Stimulated activated CD4-positive, alpha-beta T cell treated with anti-CD3 and anti-CD28 coated beads, Interleukin-12 subunit alpha, Interleukin-12 subunit beta, amount 100 ng/mL, for 4 hours (primary cell): Measurements from ENCODE around the gene SLC35G6.
"Not testable (repeated sequence)": the region's sequence is repeated elsewhere in the genome, so short reads cannot be mapped to it uniquely, and the experiment has no call there.

Source experiments
- DNase-seq: peaks from one replicate; pipeline ENCODE4 v3.0.0-alpha.2; 2020

SLC35G6 gene

DNA sequence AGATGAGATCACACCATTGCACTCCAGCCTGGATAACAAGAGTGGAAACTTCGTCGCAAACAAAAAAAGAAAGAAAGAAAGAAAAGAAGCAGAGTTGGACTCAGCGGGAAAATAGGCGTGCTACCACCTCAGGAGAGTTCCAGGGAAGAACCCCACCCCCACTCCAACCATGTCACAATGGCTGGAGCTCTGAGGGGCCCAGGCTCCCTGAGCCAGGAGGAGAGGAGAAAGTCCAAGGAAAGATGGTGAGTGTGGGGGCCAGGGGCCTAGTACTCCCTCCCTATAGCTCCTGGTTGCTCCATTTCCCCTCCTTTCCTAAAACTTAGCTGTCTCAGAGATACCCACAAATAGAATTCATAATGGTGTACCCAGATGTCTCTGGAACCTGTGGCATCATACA lies at the start of gene SLC35G6:
Gene SLC35G6, plus strand, starts transcription at position 172 of the 400 bp plus-strand sequence. Its CDS starts 71 bp downstream, at position 243.
- not testable (repeated sequence) for DNase-seq

DNA sequence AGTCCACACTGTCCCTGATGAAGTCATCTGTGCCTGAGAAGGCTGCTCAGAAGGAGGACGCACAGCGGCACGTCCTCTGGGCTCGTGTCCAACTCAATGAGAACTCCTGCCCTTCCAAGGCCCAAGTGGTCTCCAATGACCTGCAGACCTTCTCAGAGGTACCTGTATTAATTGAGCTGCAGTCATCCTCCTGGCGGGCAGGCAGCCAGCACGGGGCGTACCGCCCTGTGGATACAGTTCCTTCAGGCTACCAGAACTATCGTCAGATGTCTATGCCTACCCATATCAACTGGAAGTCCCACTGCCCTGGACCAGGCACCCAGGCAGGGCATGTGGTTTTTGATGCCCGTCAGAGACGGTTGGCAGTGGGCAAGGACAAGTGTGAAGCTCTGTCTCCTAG lies 49.0 kb upstream of the SLC35G6 start:
- no peak for DNase-seq

DNA sequence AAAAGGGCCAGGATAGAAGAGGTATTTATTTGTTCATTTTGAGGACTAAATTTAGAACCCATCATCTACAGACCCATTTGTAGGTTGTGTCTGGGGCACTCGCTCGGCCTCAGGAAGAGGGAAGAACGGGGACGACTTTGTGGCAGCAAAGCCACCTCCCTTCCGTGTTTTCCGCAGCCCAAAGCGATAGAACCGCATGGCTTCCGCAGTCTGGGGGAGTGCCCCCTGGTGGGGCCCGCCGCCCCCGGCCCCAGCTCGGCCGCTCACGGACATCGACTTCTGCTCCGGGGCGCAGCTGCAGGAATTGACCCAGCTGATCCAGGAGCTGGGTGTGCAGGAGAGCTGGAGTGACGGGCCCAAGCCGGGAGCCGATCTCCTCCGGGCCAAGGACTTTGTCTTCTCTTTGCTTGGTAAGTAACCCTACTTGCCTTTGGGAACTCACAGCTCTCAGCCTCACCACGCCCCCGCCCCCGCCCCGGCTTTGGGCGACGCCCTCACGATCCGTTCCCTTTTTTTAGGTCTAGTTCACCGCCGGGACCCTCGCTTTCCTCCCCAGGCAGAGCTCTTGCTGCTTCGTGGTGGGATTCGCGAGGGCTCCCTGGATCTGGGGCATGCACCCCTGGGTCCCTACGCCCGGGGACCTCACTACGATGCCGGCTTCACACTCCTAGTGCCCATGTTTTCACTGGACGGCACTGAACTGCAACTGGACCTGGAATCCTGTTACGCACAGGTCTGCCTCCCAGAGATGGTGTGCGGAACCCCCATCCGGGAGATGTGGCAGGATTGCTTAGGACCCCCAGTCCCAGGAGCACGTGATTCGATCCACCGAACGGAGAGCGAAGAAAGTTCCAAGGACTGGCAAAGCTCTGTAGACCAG lies 45.3 kb upstream of the SLC35G6 start:
- peak; percentile 49 for DNase-seq

DNA sequence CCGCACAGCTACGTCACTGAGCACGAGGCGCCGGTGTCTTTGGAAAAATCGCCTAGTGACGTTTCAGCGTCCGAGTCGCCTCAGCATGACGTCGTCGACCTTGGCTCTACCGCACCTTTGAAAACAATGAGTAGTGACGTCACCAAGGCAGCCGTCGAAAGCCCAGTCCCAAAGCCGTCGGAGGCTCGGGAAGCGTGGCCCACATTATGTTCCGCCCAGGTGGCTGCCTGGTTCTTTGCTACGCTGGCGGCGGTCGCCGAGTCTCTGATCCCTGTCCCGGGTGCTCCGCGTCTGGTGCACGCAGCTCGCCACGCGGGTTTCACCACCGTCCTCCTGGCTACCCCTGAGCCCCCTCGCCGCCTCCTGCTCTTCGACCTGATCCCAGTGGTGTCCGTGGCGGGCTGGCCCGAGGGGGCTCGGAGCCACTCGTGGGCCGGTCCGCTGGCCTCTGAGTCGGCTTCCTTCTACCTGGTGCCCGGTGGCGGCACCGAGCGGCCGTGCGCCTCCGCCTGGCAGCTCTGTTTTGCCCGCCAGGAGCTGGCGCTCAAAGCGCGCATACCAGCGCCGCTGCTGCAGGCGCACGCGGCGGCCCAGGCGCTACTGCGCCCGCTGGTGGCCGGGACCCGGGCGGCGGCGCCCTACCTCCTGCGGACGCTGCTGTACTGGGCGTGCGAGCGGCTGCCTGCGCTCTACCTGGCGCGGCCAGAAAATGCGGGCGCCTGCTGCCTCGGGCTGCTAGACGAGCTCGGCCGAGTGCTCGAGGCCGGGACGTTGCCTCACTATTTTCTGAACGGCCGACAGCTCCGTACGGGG lies 44.5 kb upstream of the SLC35G6 start:
- peak; percentile 78 for DNase-seq

DNA sequence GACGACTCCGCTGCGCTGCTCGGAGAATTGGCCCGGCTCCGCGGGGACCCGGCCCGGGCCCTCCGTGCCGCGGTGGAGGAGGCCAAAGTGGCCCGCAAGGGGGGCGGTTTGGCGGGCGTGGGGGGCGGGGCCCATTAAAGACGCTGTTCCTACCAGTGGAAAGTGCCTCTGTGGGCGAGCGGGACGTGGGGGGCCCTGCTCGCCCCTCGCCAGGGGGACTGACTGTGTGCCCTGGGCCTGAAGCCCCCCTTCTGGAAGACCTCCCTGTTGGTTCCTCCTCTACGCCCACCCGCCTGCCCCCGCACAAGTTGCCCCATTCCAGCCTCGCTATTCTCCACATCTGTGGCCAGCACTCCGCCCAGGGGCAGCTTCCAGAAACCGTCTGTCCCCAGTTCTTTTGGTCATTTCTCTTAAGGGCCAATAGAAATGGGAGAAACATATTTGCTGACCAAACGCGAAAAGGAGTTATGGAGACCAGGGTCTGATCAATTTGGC lies 43.8 kb upstream of the SLC35G6 start:
- no peak for DNase-seq

DNA sequence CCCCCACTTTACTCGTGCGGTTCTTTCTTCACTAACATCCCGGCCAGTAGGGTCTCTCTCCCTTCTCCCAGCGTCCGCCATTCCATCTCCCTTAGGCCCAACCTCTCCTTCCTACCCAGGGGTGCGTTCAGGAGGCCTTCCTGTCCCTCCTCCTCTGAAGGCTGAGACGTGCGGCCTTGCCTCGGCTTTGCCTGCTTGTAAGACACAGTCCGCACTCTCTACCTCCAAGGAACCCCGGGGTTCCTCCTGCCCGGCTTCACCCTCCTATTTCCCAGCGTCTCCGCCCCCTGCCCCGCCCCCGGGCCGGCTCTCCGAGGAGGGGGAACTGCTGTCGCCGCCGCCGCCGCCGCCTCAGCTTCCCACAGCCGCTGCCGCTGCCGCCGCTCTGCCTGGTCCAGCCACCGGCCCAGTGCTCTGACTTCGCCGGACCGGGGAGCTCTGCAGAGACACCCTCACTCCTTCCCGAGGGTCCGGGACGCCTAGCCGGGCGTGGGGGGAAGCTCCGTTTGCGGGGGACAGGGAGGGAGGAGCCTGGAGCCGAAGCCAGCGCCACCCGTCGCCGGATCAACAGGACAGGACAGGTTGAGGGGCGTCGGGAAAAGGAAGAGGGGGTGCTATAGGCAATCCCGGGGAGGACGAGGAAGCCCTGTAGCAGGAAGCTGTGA lies 43.2 kb upstream of the SLC35G6 start:
- peak; percentile 69 for DNase-seq

DNA sequence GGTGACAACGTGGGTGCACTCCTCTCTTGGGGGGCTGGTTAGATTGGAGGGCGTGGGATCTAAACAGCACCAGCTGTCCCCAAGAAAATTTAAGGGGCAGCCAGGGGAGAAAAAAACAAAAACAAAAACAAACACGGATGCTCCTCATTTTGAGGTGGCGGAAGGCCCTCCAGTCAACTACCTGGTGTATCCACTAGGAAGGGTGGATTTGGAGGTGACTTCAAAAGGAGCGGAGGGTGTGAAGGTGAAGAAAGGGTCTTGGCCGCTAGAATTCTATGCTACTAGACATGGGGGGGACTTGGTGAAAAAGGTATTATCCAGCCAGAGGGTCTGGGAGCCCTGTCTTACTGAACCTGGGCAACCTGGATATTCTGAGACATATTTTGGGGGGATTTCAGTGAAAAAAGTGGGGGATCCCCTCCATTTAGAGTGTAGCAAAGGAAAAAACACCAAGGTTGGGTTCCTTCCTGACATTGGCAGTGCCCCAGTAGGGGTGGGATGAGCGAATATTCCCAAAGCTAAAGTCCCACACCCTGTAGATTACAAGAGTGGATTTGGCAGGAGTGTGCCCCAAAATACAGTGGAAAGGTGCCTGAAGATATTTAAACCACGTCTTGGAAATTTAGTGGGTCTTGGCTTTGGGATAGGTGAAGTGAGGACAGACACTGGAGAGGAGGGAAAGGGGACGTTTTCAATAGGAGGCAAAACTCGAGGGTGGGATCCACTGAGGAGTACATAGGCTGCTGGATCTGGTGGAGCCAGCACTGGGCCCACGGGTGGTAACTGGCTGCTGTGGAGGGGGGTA lies 42.4 kb upstream of the SLC35G6 start:
- no peak for DNase-seq

DNA sequence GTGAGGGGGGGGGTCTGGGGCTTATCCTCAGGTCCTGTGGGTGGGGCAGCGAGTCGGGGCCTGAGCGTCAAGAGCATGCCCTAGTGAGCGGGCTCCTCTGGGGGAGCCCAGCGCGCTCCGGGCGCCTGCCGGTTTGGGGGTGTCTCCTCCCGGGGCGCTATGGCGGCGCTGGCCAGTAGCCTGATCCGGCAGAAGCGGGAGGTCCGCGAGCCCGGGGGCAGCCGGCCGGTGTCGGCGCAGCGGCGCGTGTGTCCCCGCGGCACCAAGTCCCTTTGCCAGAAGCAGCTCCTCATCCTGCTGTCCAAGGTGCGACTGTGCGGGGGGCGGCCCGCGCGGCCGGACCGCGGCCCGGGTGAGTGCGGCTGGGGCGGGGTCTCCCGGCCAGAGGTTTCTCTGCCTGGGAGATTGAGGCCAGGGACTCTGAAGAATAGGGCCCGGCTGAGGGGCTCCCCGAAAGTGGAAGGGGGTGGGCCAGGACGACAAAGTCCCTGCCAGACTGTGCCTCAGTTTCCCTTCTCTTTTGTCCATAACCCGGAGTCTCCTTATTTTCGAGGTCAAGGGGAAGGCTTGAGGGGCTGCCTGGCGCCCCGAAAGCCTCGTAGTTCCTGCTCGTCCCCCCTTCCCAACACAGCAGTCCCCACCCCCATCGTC lies 41.7 kb upstream of the SLC35G6 start, which contains the start of gene FGF11:
Gene FGF11, plus strand, starts transcription at position 51 of the 651 bp plus-strand sequence. Its CDS starts 109 bp downstream, at position 160.
- DNase-seq = no peak

DNA sequence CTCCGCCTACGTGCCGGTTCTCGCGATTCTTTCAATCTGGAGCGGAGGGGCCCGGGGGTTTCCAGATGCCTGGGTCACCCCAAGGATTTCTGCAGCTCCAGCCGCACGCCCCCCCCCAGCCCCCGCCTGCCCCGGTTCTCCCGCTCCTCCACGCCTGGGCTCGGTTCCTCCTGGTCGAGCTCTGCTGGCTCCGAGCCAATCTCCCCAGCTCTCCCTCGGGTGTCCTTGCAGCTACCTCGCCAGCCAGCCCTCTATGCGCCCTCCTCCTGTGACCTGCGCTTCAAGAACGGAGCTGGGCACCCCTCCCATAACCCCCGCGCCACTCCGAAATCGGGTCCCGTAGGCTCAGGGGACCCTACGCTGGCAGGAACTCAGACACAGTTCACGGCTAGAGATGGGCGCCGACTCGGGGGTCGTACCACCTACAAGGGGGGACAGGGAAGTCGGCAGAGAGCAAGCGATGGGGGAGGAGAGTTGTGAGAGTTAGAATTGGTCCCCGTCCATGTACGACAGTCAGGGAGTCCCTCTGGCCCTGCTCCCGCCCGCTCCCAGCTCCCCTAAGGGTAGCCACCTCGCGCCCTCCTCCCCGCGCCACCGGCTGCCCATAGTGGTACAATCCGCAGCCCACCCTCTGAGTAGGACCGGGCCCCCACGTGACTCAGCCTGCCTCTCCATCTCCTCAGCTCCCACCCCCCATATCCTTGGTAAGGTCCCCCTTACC lies 41.0 kb upstream of the SLC35G6 start:
- peak; percentile 24 for DNase-seq

DNA sequence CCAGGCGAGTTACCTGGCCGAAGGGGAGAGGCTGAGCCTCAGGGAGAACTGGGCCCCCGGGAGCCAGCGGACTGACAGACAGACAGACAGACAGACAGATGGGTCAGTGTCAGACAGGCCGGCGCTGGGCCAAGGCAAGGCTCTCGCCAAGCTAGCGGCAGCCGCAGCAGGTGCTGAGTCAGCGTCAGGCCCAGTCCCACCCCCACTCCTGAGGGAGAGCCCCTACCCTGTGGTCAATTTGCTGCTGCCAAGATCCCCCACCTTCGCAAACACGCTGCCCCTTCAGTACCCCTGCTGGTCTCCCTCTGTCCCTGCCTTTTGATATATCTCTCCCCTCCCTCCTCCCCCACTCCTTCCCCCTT lies 40.4 kb upstream of the SLC35G6 start:
- DNase-seq = no peak

DNA sequence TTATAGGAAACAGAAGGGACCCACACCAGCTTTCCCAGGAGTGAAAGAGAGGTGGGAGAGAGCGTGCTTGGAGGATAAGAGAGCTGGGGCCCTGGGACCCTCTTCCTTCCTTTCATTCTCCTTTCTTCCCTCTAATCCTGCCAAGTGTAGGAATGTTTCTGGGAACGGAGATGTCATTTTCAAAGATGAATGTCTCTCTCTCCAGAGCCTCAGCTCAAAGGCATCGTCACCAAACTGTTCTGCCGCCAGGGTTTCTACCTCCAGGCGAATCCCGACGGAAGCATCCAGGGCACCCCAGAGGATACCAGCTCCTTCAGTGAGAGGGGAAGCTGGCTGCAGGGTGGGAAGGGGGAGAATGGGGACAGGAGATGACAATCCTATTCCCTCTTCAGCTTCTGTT lies 40.0 kb upstream of the SLC35G6 start:
- no peak for DNase-seq

DNA sequence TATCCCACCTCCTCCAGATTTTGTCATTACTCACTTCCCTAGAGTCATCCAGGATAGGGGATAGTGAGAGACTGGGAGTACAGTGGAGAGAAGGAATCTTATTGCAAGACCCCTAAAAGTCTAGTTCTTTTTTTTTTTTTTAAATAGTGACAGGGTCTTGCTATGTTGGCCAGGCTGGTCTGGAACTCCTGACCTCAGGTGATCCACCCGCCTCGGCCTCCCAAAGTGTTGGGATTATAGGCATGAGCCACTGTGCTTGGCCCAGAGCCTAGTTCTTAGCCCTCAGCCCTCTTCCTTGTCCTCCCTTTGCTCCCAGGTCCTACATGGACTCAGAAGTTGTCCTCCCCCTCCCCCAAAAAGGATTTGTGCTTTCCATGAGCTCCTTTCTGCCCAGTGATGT lies 39.1 kb upstream of the SLC35G6 start:
- no peak for DNase-seq

DNA sequence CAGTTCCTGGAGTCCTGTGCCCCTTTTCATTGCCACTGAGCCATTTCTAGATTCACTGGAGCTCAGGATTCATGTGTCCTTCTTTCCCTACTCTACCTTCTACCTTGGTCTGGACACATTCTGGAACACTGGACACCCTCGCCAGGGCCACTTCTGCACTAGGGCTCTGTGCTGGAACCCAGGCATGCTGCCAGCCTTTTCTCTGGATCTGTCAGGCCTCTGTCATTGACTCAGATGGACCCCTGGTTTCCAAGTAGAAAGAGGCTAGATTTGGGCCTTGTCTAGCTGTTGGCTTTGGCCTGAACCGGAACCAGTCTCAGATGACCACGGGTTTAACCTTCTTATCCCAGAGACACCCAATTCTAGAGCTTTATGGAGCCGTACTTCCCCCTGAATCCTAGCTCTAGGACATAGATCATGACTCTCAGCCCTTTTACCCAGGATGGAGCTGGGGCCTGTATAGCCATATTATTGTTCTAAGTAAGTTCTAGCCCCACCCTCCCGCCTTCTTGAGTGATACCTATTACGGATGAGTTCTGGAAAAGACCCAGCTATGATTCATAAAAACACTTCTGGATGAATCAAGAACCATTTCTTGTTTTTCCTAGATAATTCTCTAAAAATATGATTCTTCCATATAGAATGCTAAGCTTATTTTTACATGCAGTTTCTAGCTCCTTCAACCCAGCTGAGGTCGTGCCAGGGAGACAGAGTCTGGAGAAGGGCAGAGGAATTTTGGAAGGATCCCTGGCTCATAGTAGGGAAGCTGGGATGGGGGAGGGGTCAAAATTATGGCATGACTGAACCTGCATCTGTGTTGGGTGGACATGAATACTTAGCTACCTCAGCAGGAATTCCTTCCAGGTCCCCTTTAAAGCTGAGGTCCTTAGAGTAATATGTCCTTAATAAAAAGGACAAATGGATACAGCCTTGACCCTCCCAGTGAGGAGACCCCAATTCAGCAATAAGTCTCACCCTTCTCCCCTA lies 37.5 kb upstream of the SLC35G6 start:
- no peak for DNase-seq

DNA sequence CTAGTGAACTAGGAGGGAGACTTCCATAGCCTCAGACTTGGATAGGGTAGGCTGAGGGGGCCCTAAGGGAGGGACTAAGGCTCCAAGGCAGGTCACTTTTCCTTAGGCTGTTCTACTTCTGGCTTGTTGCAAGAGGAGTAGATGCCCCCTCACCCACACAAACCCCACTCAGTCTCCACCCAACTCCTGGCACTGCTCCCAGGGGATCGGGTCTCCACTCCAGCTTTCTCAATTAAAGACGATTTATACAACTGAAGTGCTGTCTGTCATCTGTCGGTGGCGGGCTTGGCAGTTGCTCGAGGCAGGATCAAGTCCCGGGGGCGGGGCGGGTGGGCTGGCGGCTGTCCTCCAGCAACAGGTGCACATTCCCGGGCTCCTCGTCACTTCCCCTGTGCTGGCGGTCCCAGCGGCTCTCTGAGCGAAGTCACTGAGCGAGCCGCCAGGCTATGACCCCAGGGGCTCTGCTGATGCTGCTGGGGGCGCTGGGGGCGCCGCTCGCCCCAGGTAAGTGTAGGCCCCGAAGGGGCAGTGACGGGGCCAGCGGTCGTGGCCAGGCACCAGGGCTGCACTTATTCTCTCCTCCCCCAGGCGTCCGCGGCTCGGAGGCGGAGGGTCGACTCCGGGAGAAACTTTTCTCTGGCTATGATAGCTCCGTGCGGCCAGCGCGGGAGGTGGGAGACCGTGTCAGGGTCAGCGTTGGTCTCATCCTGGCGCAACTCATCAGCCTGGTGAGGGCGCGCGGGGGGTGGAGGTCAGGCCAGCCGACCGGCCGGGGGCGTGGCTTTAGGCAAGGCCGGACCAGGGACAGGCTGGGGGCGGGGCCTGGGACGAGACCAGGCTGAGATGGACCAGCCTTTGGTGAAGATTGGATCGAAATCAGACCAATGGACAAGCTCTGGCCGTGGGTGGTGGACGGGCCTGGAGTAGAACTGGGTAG lies 36.3 kb upstream of the SLC35G6 start, which contains the start of gene CHRNB1:
Gene CHRNB1, plus strand, starts transcription at position 380 of the 937 bp plus-strand sequence. Its CDS starts 67 bp downstream, at position 447.
- DNase-seq = no peak

DNA sequence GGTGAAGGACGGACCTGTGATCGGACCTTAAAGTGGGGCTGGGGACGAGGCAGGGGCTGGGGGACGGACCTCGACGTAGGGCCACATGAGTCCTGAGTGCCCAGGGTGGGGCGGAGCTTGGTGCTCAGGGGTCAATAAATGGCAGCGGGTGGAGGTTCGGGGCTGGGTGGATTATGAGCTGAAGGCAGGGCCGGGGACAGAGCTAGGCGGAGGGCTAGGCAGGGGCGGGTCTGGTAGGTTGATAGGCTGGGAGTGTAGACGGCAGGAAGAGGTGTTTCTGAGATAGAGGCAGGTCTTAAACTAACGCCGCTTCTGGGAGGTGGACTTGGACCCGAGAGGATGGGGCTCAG lies 35.7 kb upstream of the SLC35G6 start:
- DNase-seq = no peak

DNA sequence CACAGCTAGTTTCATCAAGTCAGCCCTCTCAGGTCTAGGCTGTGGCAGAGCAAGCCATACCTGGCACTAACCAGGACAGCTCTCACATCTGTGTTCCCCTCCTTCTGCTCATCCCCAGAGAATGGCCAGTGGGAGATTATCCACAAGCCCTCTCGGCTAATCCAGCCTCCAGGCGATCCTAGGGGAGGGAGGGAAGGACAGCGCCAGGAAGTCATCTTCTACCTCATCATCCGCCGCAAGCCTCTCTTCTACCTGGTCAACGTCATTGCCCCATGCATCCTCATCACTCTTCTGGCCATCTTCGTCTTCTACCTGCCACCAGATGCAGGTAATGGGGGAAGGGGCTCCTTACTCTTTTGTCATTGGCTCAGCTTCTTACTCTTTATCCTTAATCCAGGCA lies 32.8 kb upstream of the SLC35G6 start:
- DNase-seq = no peak

DNA sequence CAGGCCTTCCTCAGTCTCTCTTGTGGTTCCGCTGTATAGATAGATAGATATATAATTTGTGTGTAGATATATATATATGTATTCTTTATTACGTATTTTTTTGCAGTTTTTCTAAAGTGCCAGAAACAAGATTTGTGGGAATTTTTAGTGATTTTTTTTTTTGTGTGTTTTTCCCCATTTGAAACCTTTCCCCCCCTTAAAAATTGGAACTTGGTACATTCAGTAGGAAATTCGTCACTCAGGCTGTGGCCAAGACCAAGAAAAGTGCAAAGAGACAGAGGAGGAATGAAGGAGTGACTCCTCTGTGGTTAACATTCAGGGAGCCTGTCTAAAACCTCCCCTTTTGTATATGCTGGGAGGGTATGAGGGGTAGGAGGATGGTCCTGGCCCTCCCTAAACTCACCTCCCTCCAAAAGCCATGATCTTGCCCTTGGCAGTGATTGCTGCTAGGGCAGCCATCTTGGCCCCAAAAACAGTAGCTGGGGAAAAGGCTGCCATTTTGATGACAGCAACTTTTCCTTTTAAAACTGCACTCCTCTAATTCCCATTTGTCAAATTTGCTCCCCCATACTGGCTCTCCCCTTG lies 21.2 kb upstream of the SLC35G6 start:
- DNase-seq = no peak
